Lower lobe of right lung (tissue), 2 donors: ENCODE results near the gene OOSP1. TPM values are rescaled to one million over a fixed set of nuclear protein-coding genes. Genes with fewer than 3 reads are reported as not detected.

Experiments used
- ATAC-seq, 2 donors: fragments of 200-7000 bp; cut with Tn5 transposase; one replicate each; pipeline ENCODE4 v1.9.1; 2020 to 2022; ENCODE audit warnings: mild to moderate bottlenecking in 2 of 2, moderate library complexity in 2 of 2
- DNase-seq: peaks from one replicate; pipeline ENCODE4 v3.0.0-alpha.2; 2020
- H3K27ac ChIP-seq: fragments of 200-600 bp; one replicate; pipeline ENCODE4 v1.8.0; 2022
- H3K27me3 ChIP-seq: fragments of 200-600 bp; one replicate; pipeline ENCODE4 v1.8.0; 2022; ENCODE audit warnings: low read depth
- H3K36me3 ChIP-seq: fragments of 200-600 bp; one replicate; pipeline ENCODE4 v1.8.0; 2022; ENCODE audit warnings: mild to moderate bottlenecking
- H3K4me1 ChIP-seq: fragments of 200-600 bp; one replicate; pipeline ENCODE4 v1.8.0; 2022
- H3K4me3 ChIP-seq: fragments of 200-600 bp; one replicate; pipeline ENCODE4 v1.8.0; 2022; ENCODE audit warnings: mild to moderate bottlenecking
- H3K9me3 ChIP-seq: fragments of 200-600 bp; one replicate; pipeline ENCODE4 v1.8.0; 2022
- intact Hi-C: fragments of 100-400 bp; cut with DNase I; formaldehyde crosslinking; loops from one replicate; pipeline ENCODE4 v1.11.0; 2022
- long read RNA-seq: library from polyadenylated mRNA; unstranded; transcript quantifications from one replicate; pipeline ENCODE4 v2.0.0, GENCODE V29; 2021
- total RNA-seq: library from RNA; stranded (reverse); fragmentation: NEBNext Ultra II Directional; extraction: Animal tissue kit (Norgen Biotek cat#: 25700); gene quantifications from one replicate; pipeline ENCODE4 v1.2.1, GENCODE V29; 2021
- TF ChIP-seq, protein P1 (sequence below): fragments of 200-600 bp; IDR thresholded peaks from one replicate; pipeline ENCODE4 v1.8.0; 2022; ENCODE audit warnings: antibody characterized with exemption, mild to moderate bottlenecking
- donor health status: DM: no; HTN: yes; CAD: no; lungs with severe emphysema.

The OOSP1 gene
- total RNA-seq, result not detected
- long read RNA-seq, result 0 reads

DNA sequence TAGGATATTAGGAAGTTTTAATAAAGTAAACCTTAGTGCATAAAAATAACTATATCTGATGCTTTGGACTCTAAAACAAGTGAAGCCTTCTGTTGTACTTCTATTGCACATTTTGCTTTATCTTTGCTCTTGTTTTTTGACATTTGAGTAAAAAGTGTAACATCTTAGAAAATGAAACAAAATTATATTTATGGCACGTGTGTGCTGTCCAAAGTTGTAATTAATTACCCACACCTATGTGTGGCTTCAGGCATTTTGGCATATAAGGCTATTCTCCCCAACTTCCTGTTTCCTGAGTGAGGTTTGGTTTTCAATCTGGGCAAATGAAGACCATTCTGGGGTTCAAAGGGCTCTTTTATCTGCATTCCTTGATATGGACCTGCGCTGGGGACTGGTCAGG lies at the start of gene OOSP1:
Gene OOSP1 (plus strand): TSS at position 301 of the 400 bp plus-strand sequence. CDS start 23 bp downstream, at position 324.
- TF ChIP-seq, protein P1, sequence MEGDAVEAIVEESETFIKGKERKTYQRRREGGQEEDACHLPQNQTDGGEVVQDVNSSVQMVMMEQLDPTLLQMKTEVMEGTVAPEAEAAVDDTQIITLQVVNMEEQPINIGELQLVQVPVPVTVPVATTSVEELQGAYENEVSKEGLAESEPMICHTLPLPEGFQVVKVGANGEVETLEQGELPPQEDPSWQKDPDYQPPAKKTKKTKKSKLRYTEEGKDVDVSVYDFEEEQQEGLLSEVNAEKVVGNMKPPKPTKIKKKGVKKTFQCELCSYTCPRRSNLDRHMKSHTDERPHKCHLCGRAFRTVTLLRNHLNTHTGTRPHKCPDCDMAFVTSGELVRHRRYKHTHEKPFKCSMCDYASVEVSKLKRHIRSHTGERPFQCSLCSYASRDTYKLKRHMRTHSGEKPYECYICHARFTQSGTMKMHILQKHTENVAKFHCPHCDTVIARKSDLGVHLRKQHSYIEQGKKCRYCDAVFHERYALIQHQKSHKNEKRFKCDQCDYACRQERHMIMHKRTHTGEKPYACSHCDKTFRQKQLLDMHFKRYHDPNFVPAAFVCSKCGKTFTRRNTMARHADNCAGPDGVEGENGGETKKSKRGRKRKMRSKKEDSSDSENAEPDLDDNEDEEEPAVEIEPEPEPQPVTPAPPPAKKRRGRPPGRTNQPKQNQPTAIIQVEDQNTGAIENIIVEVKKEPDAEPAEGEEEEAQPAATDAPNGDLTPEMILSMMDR, result no peak
- intact Hi-C loops, result no loop called here
- no peak within 1 kb of the TSS for H3K27ac ChIP-seq
- no peaks in the 10 kb centered on the region for H3K4me1 ChIP-seq
- no peaks in the 10 kb centered on the region for H3K27me3 ChIP-seq
- H3K4me3 ChIP-seq, result no peak within 1 kb of the TSS
- no peaks in the 10 kb centered on the region for H3K36me3 ChIP-seq
- no peaks in the 10 kb centered on the region for H3K9me3 ChIP-seq
- ATAC-seq (no peak), DNase-seq (no peak)

DNA sequence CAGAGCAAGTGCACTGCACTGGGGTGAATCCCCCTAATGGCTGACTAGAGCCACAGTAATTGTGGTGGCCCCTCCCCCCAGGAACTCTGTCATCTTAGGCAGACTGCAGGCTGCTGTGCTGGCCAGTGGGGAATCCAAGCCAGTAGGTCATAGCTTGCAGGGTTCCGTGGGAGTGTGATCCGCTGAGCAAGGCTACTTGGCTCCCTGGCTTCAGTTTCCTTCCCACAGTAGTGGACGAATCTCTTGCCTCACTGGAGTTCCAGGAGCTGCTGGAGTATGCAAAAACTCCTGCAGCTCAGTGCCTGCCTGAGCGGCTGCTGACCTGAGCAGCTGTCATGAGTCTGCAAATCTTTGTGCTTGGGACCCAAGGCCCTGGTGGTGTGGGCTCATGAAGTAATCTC lies 46.5 kb upstream of the OOSP1 start:
- peaks cover 24% of the 10 kb centered on the region for H3K9me3 ChIP-seq
- TF ChIP-seq, protein P1, result no peak
- H3K4me3 ChIP-seq, result no peak overlapping the region
- intact Hi-C loops, result no loop called here
- H3K27ac ChIP-seq, result no peak overlapping the region
- no peak for ATAC-seq
- no peak for DNase-seq
- H3K36me3 ChIP-seq, result no peaks in the 10 kb centered on the region
- no peaks in the 10 kb centered on the region for H3K27me3 ChIP-seq
- H3K4me1 ChIP-seq, result no peaks in the 10 kb centered on the region

- TF ChIP-seq, protein P1, result no peak
- H3K4me1 ChIP-seq, result no peaks in the 10 kb centered on the region
- H3K4me3 ChIP-seq, result no peak overlapping the region
- ATAC-seq, result no peak
- H3K27ac ChIP-seq, result no peak overlapping the region
- H3K9me3 ChIP-seq, result peaks cover 6% of the 10 kb centered on the region
- intact Hi-C loops, result no loop called here
- DNase-seq, result no peak
- H3K27me3 ChIP-seq, result no peaks in the 10 kb centered on the region
- H3K36me3 ChIP-seq, result no peaks in the 10 kb centered on the region
Observed at GRCh38 chr11:59894616-59895015, 43.6 kb upstream of the OOSP1 start.

DNA sequence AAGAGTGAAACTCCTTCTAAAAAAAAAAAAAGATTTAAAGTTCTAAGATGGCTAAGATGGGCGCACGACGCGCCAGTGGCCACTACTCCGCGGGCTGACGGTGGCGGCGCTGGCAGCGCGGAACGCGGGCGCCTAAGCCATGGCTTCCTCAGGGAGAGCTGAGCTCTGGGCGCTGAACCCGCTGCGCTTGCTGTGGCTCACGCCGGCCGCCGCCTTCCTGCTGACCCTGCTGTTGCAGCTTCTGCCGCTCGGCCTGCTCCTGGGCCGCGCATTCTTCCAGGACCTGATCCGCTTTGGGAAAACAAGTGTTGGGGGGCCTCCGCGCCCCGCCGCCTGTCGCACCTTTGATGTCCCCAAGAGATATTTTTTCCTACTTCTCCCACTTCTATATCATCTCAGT lies 40.2 kb upstream of the OOSP1 start:
- Histone ChIP-seq H3K27me3 (no peaks in the 10 kb centered on the region), H3K36me3 (no peaks in the 10 kb centered on the region), H3K9me3 (no peaks in the 10 kb centered on the region), H3K4me1 (no peaks in the 10 kb centered on the region), H3K4me3 (no peak overlapping the region), H3K27ac (no peak overlapping the region)
- TF ChIP-seq, protein P1, result no peak
- intact Hi-C loops, result no loop called here
- no peak for ATAC-seq
- DNase-seq, result no peak

GRCh38 chr11:59898650-59899049 lies 39.6 kb upstream of the OOSP1 start:
- Histone ChIP-seq H3K27me3 (no peaks in the 10 kb centered on the region), H3K27ac (no peak overlapping the region), H3K36me3 (no peaks in the 10 kb centered on the region), H3K4me1 (no peaks in the 10 kb centered on the region), H3K9me3 (no peaks in the 10 kb centered on the region), H3K4me3 (no peak overlapping the region)
- ATAC-seq (no peak), DNase-seq (no peak)
- TF ChIP-seq, protein P1, result no peak
- intact Hi-C loops, result no loop called here

DNA sequence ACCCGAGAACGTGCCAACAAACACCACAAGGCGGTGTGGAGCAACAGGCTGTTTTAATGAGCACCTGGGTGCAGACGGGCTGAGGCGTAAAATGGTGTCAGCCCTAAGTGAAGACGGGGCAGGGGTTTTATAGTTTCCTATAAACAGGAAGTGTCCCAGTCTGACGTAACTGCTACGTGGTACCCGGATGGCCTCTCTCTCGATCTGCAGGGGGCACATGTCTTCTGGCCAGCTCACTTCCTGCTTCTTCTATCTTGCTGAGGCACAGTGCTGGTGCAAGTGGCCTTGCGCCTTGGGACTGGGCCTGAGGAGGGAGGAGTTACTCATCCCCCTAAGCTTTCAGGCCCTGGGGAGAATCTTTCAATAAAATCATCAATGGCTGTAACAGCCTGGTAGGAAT lies 38.7 kb upstream of the OOSP1 start:
- ATAC-seq, result no peak
- Histone ChIP-seq H3K27me3 (no peaks in the 10 kb centered on the region), H3K9me3 (no peaks in the 10 kb centered on the region), H3K4me1 (no peaks in the 10 kb centered on the region), H3K4me3 (no peak overlapping the region), H3K27ac (no peak overlapping the region), H3K36me3 (no peaks in the 10 kb centered on the region)
- TF ChIP-seq, protein P1, result no peak
- intact Hi-C loops, result no loop called here
- no peak for DNase-seq
